GM19351 (cell line): ENCODE data around the gene CENPX.

Experiments
- ATAC-seq: cut with Tn5 transposase; IDR thresholded peaks from one replicate; pipeline ENCODE4 v1.9.1; 2021; ENCODE audit warnings: mild to moderate bottlenecking, moderate library complexity; ENCODE audit not compliant: unreplicated experiment

CENPX gene

GRCh38 chr17:81999976-82000802 lies 22.5 kb downstream of the CENPX start:
- ATAC-seq, result no peak

- no peak for ATAC-seq
These were observed 23.1 kb downstream of the CENPX start for GRCh38 chr17:81999587-81999975.

GRCh38 chr17:81998691-81999438 lies 23.8 kb downstream of the CENPX start:
- ATAC-seq, result no peak

GRCh38 chr17:81998212-81998611 lies 24.5 kb downstream of the CENPX start:
- ATAC-seq, result no peak

- no peak for ATAC-seq
These were observed 25.8 kb downstream of the CENPX start for GRCh38 chr17:81996757-81997441.

GRCh38 chr17:81996232-81996756 lies 26.4 kb downstream of the CENPX start:
- ATAC-seq, result no peak

- ATAC-seq, result no peak
These were observed 27.0 kb downstream of the CENPX start for GRCh38 chr17:81995463-81996231.

GRCh38 chr17:81994593-81995462 lies 27.9 kb downstream of the CENPX start:
- no peak for ATAC-seq

- ATAC-seq, result no peak
These were observed 28.7 kb downstream of the CENPX start for GRCh38 chr17:81993729-81994592.

GRCh38 chr17:81992306-81993102 lies 30.2 kb downstream of the CENPX start:
- ATAC-seq, result no peak

- ATAC-seq, result no peak
These were observed 30.9 kb downstream of the CENPX start for GRCh38 chr17:81991684-81992305.

- no peak for ATAC-seq
These were observed 31.6 kb downstream of the CENPX start for GRCh38 chr17:81990836-81991683.

- no peak for ATAC-seq
These were observed 35.4 kb downstream of the CENPX start for GRCh38 chr17:81987161-81987770.

- no peak for ATAC-seq
These were observed 36.1 kb downstream of the CENPX start for GRCh38 chr17:81986606-81987005.

GRCh38 chr17:81984773-81985410 lies 37.8 kb downstream of the CENPX start:
- no peak for ATAC-seq
